K562 treated with DMSO at 1 percent for 24 hours (cell line): Measurements from ENCODE around the gene RSL24D1. TPM values are rescaled to one million over a fixed set of nuclear protein-coding genes. Genes with fewer than 3 reads are reported as not detected.

ENCODE experiments used
- total RNA-seq: library from RNA; unstranded; fragments of 300-600 nt; gene quantifications from 2 replicates; pipeline ENCODE4 v1.2.3, GENCODE V29; 2022; ENCODE audit warnings: low read depth; ENCODE audit not compliant: insufficient read depth

RSL24D1 gene
- 78.5 and 82.8 TPM in 2 replicates for total RNA-seq

DNA sequence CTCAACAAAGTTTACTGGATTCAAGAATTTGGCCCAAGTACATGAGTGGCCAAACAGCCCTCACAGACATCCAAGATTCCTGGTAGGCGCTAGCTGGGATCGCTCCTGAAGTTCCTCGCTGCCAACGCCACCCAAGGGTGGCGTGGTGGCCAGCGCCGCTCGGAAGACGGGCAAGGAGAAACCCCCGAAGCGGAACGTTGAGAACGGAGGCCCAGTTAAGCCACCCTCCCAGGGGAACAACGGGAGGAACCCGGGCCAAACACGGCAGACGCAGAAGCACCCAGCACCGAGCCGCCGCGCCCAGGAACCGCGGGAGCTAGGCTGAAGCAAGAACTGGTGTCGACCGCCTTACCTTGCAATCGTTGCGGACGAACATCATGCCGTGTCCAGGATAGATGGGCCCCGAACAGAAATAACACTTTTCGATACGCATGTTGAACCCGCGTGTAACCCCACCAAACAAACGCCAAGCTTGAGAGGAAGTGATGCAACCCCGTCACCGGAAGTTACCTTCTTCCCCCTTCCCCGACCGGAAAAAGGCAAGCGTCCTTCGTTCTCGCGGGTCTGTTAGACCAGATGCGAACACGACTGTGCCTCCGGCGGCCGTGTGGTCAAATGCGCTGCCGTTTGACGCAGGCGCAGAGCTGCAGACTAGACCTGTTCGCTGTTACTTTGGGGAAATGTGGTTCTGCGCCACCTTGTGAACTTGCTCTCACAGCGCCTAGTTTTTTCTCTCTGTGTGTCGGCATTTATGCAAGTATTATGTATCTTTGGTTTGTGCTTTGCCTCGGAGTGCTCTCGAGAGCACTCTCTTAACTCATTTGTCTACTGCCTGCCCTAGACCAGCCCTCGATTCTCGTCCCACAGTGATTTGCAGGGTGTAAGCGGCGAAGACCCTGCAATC lies at the start of gene RSL24D1:
TSS of gene RSL24D1 (minus strand) at position 484 of the 904 bp plus-strand sequence. CDS start at position 433, 51 bp downstream.

Other genes starting within 250 kb of the RSL24D1 start
- gene RAB27A, start 92.9 kb upstream of the RSL24D1 start, total RNA-seq = 38.3 and 39.7 TPM in 2 replicates
- 23.7 and 24.5 TPM in 2 replicates for gene PIGBOS1, start 122.2 kb upstream of the RSL24D1 start, total RNA-seq
- gene PIGB, start 122.3 kb upstream of the RSL24D1 start, total RNA-seq = 4.6 and 4.7 TPM in 2 replicates
- 57.2 and 67.2 TPM in 2 replicates for gene CCPG1, start 211.4 kb upstream of the RSL24D1 start, total RNA-seq
- gene PIERCE2, start 211.6 kb upstream of the RSL24D1 start, total RNA-seq = 3.5 and 5.3 TPM in 2 replicates